ENCODE data around the gene AARS2. TPM values are rescaled to one million over a fixed set of nuclear protein-coding genes. Genes with fewer than 3 reads are reported as not detected.
A peak's percentile ranks its signal among the peaks of the same experiment; 100 is the strongest.

AARS2 gene
- total and polyA plus RNA-seq, 9 of the 15 experiments (the other 6 are each of a cell fraction or from before 2014, with no cell fraction given) = 0.97 to 34.0 (median 18.3) TPM

DNA sequence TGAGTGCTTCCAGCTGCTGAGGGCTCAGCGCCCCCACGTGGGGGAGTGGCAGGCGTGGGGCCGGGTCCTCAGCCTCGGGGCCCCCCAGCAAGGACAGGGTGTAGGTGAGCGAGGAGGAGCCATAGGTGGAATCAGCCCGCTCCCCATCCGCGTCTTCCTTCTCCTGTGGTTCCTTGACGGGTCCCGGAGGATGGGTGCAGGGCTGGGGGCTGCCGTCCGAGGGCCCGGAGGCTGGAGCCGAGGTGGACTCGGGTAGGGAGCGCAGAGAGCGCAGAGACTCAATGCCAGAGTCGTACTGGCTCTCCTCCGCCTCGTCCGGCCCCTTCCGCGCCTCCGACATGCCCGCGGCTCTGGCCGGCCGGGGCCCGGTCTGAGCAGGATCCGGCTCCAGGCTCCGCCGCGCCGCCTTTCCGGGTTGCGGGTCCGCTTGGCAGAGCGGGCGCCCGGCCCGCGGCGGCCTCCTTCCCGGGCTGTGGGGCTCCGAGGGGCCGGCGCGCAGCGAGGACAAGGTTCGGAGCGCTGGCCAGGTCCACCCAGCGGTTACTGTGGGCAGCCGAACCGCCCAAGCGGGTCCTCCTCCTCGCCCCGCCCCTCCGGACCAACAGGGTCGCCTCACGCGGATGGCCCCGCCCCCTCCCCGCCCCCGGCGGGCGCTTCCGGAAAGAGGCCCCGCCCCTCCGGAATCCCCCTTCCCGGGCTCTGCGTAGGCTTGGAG lies 48.0 kb downstream of the AARS2 start, which contains the start of gene NFKBIE (continued):
- TF ChIP-seq ZNF232 (CRISPR knock-in tag; IDR thresholded peaks at IDR 0.05) = peak; percentile 62; the same call in 1 of the 2 replicates
- TF ChIP-seq EGR1 (conservative IDR thresholded peaks at IDR 0.05) = peak; percentile 73; the same call in 1 of the 2 replicates
- TF ChIP-seq RNF2 (IDR thresholded peaks at IDR 0.05) = no peak
- peak; percentile 70 for TF ChIP-seq SMAD4 (CRISPR knock-in tag; conservative IDR thresholded peaks at IDR 0.05)
- no peak for TF ChIP-seq ARNT (IDR thresholded peaks at IDR 0.05)
- TF ChIP-seq, protein P1, sequence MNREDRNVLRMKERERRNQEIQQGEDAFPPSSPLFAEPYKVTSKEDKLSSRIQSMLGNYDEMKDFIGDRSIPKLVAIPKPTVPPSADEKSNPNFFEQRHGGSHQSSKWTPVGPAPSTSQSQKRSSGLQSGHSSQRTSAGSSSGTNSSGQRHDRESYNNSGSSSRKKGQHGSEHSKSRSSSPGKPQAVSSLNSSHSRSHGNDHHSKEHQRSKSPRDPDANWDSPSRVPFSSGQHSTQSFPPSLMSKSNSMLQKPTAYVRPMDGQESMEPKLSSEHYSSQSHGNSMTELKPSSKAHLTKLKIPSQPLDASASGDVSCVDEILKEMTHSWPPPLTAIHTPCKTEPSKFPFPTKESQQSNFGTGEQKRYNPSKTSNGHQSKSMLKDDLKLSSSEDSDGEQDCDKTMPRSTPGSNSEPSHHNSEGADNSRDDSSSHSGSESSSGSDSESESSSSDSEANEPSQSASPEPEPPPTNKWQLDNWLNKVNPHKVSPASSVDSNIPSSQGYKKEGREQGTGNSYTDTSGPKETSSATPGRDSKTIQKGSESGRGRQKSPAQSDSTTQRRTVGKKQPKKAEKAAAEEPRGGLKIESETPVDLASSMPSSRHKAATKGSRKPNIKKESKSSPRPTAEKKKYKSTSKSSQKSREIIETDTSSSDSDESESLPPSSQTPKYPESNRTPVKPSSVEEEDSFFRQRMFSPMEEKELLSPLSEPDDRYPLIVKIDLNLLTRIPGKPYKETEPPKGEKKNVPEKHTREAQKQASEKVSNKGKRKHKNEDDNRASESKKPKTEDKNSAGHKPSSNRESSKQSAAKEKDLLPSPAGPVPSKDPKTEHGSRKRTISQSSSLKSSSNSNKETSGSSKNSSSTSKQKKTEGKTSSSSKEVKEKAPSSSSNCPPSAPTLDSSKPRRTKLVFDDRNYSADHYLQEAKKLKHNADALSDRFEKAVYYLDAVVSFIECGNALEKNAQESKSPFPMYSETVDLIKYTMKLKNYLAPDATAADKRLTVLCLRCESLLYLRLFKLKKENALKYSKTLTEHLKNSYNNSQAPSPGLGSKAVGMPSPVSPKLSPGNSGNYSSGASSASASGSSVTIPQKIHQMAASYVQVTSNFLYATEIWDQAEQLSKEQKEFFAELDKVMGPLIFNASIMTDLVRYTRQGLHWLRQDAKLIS (CRISPR knock-in tag; IDR thresholded peaks at IDR 0.05) = peak; percentile 87
- TF ChIP-seq ELF1 (tag; IDR thresholded peaks at IDR 0.05) = peak; percentile 95
- peak; percentile 26; the same call in 1 of the 2 replicates for TF ChIP-seq ESRRA (IDR thresholded peaks at IDR 0.05; ENCODE audit: borderline replicate concordance, low read depth)
- peak; percentile 75 for TF ChIP-seq FOXP1 (CRISPR knock-in tag; IDR thresholded peaks at IDR 0.05)
- no peak for TF ChIP-seq C11orf30 (IDR thresholded peaks at IDR 0.05; ENCODE audit: low read depth)
- peak; percentile 89 for TF ChIP-seq PHF21A (IDR thresholded peaks at IDR 0.05; ENCODE audit: borderline replicate concordance, low read depth)
- peak; percentile 95 for TF ChIP-seq KAT7 (CRISPR knock-in tag; IDR thresholded peaks at IDR 0.05; ENCODE audit: borderline replicate concordance)
- peak; percentile 23 to 75; a peak in 2 of 4 replicates for TF ChIP-seq RAD21 (CRISPR knock-in tag; conservative IDR thresholded peaks at IDR 0.05 in 1 of 2, IDR thresholded peaks at IDR 0.05 in 1 of 2)
- TF ChIP-seq, protein P2, sequence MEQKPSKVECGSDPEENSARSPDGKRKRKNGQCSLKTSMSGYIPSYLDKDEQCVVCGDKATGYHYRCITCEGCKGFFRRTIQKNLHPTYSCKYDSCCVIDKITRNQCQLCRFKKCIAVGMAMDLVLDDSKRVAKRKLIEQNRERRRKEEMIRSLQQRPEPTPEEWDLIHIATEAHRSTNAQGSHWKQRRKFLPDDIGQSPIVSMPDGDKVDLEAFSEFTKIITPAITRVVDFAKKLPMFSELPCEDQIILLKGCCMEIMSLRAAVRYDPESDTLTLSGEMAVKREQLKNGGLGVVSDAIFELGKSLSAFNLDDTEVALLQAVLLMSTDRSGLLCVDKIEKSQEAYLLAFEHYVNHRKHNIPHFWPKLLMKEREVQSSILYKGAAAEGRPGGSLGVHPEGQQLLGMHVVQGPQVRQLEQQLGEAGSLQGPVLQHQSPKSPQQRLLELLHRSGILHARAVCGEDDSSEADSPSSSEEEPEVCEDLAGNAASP (IDR thresholded peaks at IDR 0.05) = no peak
- TF ChIP-seq HDAC2 (IDR thresholded peaks at IDR 0.05) = 0 out of 2 replicates have a peak, but pooled peaks have one; percentile 11
- no peak for TF ChIP-seq ZSCAN29 (IDR thresholded peaks at IDR 0.05)
- TF ChIP-seq ATF7 (IDR thresholded peaks at IDR 0.05) = peak; percentile 33
- TF ChIP-seq SP2 (IDR thresholded peaks at IDR 0.05; ENCODE audit: extremely low read depth, low read depth, low read length, poor library complexity, severe bottlenecking) = no peak
- TF ChIP-seq ELF2 (CRISPR knock-in tag; IDR thresholded peaks at IDR 0.05) = no peak
- TF ChIP-seq RBM34 (IDR thresholded peaks at IDR 0.05; ENCODE audit: borderline replicate concordance, insufficient read depth, low read length) = 0 out of 2 replicates have a peak, but pooled peaks have one; percentile 35
- no peak; a peak in 1 of 4 replicates for TF ChIP-seq RCOR1 (IDR thresholded peaks at IDR 0.05; ENCODE audit: borderline replicate concordance in 1 of 2, low read depth in 2 of 2, low read length in 2 of 2)
- TF ChIP-seq GABPA (tag; conservative IDR thresholded peaks at IDR 0.05; ENCODE audit: low read depth) = peak; percentile 90
- no peak for TF ChIP-seq CREB1 (IDR thresholded peaks at IDR 0.05)
- TF ChIP-seq CREB1 (CRISPR knock-in tag; IDR thresholded peaks at IDR 0.05) = peak; percentile 46
- no peak for TF ChIP-seq NELFE (IDR thresholded peaks at IDR 0.05; ENCODE audit: insufficient read depth, insufficient read length)
- peak; percentile 32 for TF ChIP-seq KDM5B (IDR thresholded peaks at IDR 0.05; ENCODE audit: insufficient replicate concordance, low read depth, low read length)
